IMR-90 (cell line): Measurements from ENCODE around the gene NNAT. TPM values are rescaled to one million over a fixed set of nuclear protein-coding genes. Genes with fewer than 3 reads are reported as not detected.

Experiments
- ATAC-seq: fragments of 200-7000 bp; cut with Tn5 transposase; 2 replicates; pipeline ENCODE4 v1.9.1; 2020; ENCODE audit warnings: low read depth, mild to moderate bottlenecking, moderate library complexity
- BruUV-seq: library from RNA; stranded (reverse); fragments of 400-500 nt; replicated peaks from 2 replicates; lab custom pipeline; 2021; lab: Mats Ljungman, UMichigan
- CTCF ChIA-PET: fragments of 300-600 bp; formaldehyde crosslinking; extraction: SDS; loops from one replicate; lab custom pipeline; 2021; ENCODE audit warnings: antibody characterized with exemption; lab: Yijun Ruan, JAX
- POLR2A ChIA-PET: fragments of 300-600 bp; sonication (Branson Sonifier 250); formaldehyde crosslinking; loops from one replicate; lab custom pipeline; 2022; ENCODE audit warnings: antibody characterized with exemption; ENCODE audit not compliant: unreplicated experiment; lab: Charles Lee
- DNase-seq: peaks from one replicate; pipeline ENCODE4 v3.0.0; 2013
- H2AFZ ChIP-seq: replicated peaks from 2 replicates; pipeline ENCODE3; 2013; ENCODE audit warnings: low read length, mild to moderate bottlenecking; ENCODE audit not compliant: poor library complexity
- H2AK5ac ChIP-seq: 2 replicates; pipeline ENCODE4 v1.6.1; 2013; ENCODE audit warnings: low read depth, low read length, inconsistent platforms
- H2AK9ac ChIP-seq: replicated peaks from 2 replicates; pipeline ENCODE3; 2013; ENCODE audit warnings: mild to moderate bottlenecking, low read depth, low read length, moderate library complexity; ENCODE audit not compliant: poor library complexity
- H2BK120ac ChIP-seq: 2 replicates; pipeline ENCODE4 v1.6.1; 2013; ENCODE audit warnings: low read depth, low read length, inconsistent platforms
- H2BK15ac ChIP-seq: 3 replicates; pipeline ENCODE4 v1.6.1; 2013; ENCODE audit warnings: low read depth, low read length, inconsistent platforms
- H2BK20ac ChIP-seq: 2 replicates; pipeline ENCODE4 v1.6.1; 2013; ENCODE audit warnings: low read depth, mild to moderate bottlenecking, inconsistent platforms, low read length, moderate library complexity
- H2BK5ac ChIP-seq: 2 replicates; pipeline ENCODE4 v1.6.1; 2013; ENCODE audit warnings: mild to moderate bottlenecking, low read depth, low read length, inconsistent platforms; ENCODE audit not compliant: poor library complexity, severe bottlenecking
- H3K14ac ChIP-seq: replicated peaks from 2 replicates; pipeline ENCODE4 v1.6.1; 2013; ENCODE audit warnings: low read depth, low read length, inconsistent platforms
- H3K18ac ChIP-seq: 2 replicates; pipeline ENCODE4 v1.6.1; 2013; ENCODE audit warnings: low read depth, low read length, control low read depth
- H3K23ac ChIP-seq: 2 replicates; pipeline ENCODE4 v1.6.1; 2013; ENCODE audit warnings: low read depth, low read length, inconsistent platforms
- H3K27ac ChIP-seq: 2 replicates; pipeline ENCODE4 v1.5.1; 2013; ENCODE audit warnings: mild to moderate bottlenecking, control low read depth, low read length; ENCODE audit not compliant: insufficient read depth
- H3K27me3 ChIP-seq: 2 replicates; pipeline ENCODE4 v1.6.1; 2013; ENCODE audit warnings: low read length; ENCODE audit not compliant: control insufficient read depth, insufficient read depth
- H3K36me3 ChIP-seq: 2 replicates; pipeline ENCODE4 v1.6.1; 2013; ENCODE audit warnings: low read length, mixed read lengths; ENCODE audit not compliant: control insufficient read depth, insufficient read depth
- H3K4ac ChIP-seq: 2 replicates; pipeline ENCODE4 v1.6.1; 2013; ENCODE audit warnings: low read depth, low read length, inconsistent platforms
- H3K4me1 ChIP-seq: 2 replicates; pipeline ENCODE4 v1.6.1; 2013; ENCODE audit warnings: low read length, mixed read lengths; ENCODE audit not compliant: control insufficient read depth, insufficient read depth
- H3K4me2 ChIP-seq: 2 replicates; pipeline ENCODE4 v1.6.1; 2013; ENCODE audit warnings: low read depth, mild to moderate bottlenecking, control low read depth, low read length, moderate library complexity
- H3K4me3 ChIP-seq: 2 replicates; pipeline ENCODE4 v1.5.1; 2013; ENCODE audit warnings: low read depth, mild to moderate bottlenecking, control low read depth, low read length, moderate library complexity; ENCODE audit not compliant: insufficient read depth
- H3K56ac ChIP-seq: 2 replicates; pipeline ENCODE4 v1.6.1; 2013; ENCODE audit warnings: low read length, inconsistent platforms; ENCODE audit not compliant: insufficient read depth; ENCODE audit errors: extremely low read depth
- H3K79me1 ChIP-seq, 2 experiments: 2 replicates each; pipeline ENCODE4 v1.6.1; 2013; ENCODE audit warnings: low read length in 2 of 2, inconsistent platforms in 1 of 2, low read depth in 1 of 2
- H3K9ac ChIP-seq: 2 replicates; pipeline ENCODE4 v1.6.1; 2013; ENCODE audit warnings: low read depth, low read length, control low read depth
- H3K9me1 ChIP-seq: 2 replicates; pipeline ENCODE4 v1.6.1; 2013; ENCODE audit warnings: low read length, inconsistent platforms; ENCODE audit not compliant: insufficient read depth
- H3K9me3 ChIP-seq: 2 replicates; pipeline ENCODE4 v1.6.1; 2013; ENCODE audit warnings: low read length; ENCODE audit not compliant: control insufficient read depth, insufficient read depth
- H4K20me1 ChIP-seq: 2 replicates; pipeline ENCODE4 v1.6.1; 2013; ENCODE audit warnings: low read length, inconsistent platforms; ENCODE audit not compliant: insufficient read depth
- H4K5ac ChIP-seq: 2 replicates; pipeline ENCODE4 v1.6.1; 2013; ENCODE audit warnings: mild to moderate bottlenecking, low read depth, low read length, control low read depth
- H4K8ac ChIP-seq, 2 experiments: 2 replicates each; pipeline ENCODE4 v1.6.1; 2013; ENCODE audit warnings: low read depth in 2 of 2, low read length in 2 of 2, control low read depth in 1 of 2, inconsistent platforms in 1 of 2
- H4K91ac ChIP-seq: 2 replicates; pipeline ENCODE4 v1.6.1; 2013; ENCODE audit warnings: low read depth, low read length, inconsistent platforms; ENCODE audit not compliant: insufficient read depth
- BHLHE40 ChIP-seq: fragments of 150-350 bp; IDR thresholded peaks from 2 replicates; pipeline ENCODE4 v1.6.1; 2016; ENCODE audit warnings: mild to moderate bottlenecking, low read depth, low read length
- CHD1 ChIP-seq: IDR thresholded peaks from 2 replicates; pipeline ENCODE4 v1.6.1; 2012; ENCODE audit warnings: low read depth, low read length, improper control_type of control experiment
- FOS ChIP-seq: fragments of 150-350 bp; IDR thresholded peaks from 2 replicates; pipeline ENCODE4 v1.6.1; 2016; ENCODE audit warnings: low read depth, low read length
- MAFK ChIP-seq: IDR thresholded peaks from 2 replicates; pipeline ENCODE4 v1.6.1; 2012; ENCODE audit warnings: low read depth, low read length, improper control_type of control experiment
- POLR2A ChIP-seq: IDR thresholded peaks from 2 replicates; pipeline ENCODE4 v1.6.1; 2012; ENCODE audit warnings: mild to moderate bottlenecking, low read depth, low read length
- RAD21 ChIP-seq: IDR thresholded peaks from 2 replicates; pipeline ENCODE4 v1.6.1; 2012; ENCODE audit warnings: low read length, improper control_type of control experiment
- RFX5 ChIP-seq: IDR thresholded peaks from 2 replicates; pipeline ENCODE4 v1.8.0; 2012; ENCODE audit warnings: low read depth, mild to moderate bottlenecking, low read length, moderate library complexity
- SMC3 ChIP-seq: fragments of 150-350 bp; IDR thresholded peaks from 2 replicates; pipeline ENCODE4 v1.6.1; 2016; ENCODE audit warnings: low read depth, mild to moderate bottlenecking, antibody characterized with exemption, low read length, moderate library complexity
- WGBS, 2 experiments: methylation state at CpG; one replicate each; pipeline versions ENCODE4 v1.1.5 to v1.1.7; 2013; ENCODE audit warnings: missing lambda C conversion rate in 2 of 2; ENCODE audit not compliant: insufficient read length in 1 of 2; ENCODE audit errors: extremely low coverage in 2 of 2; 5-methylcytosine and 5-hydroxymethylcytosine counted together
- dilution Hi-C: fragments of 300-500 bp; cut with HindIII; formaldehyde crosslinking; loops from one replicate; pipeline ENCODE4 v1.14.3; 2018; ENCODE audit warnings: low sequenced_read_pairs; ENCODE audit not compliant: unreplicated experiment
- in situ Hi-C: fragments of 300-500 bp; cut with MboI; formaldehyde crosslinking; loops from 3 replicates; pipeline ENCODE4 v1.14.3; 2019; ENCODE audit warnings: low sequenced_read_pairs, inconsistent platforms, mixed read lengths
- intact Hi-C: fragments of 100-400 bp; cut with micrococcal nuclease; formaldehyde crosslinking; loops from 2 replicates; pipeline ENCODE4 v1.10.0; 2022
- polyA plus RNA-seq, 3 experiments: library from polyadenylated mRNA; depleted of rRNA; stranded (reverse); fragments of >200 nt; gene quantifications; 2 replicates each; pipeline ENCODE4 v1.2.3, GENCODE V29; 2012; ENCODE audit warnings: low replicate concordance in 1 of 3
- total RNA-seq: library from RNA; depleted of rRNA; stranded (reverse); fragments of >200 nt; gene quantifications from 2 replicates; pipeline ENCODE4 v1.2.3, GENCODE V29; 2012
- TF ChIP-seq, protein P1 (sequence below): fragments of 150-350 bp; IDR thresholded peaks from 2 replicates; pipeline ENCODE4 v1.6.1; 2016; ENCODE audit warnings: low read depth, mild to moderate bottlenecking, low read length, moderate library complexity, borderline replicate concordance
- TF ChIP-seq, protein P2 (sequence below): fragments of 150-350 bp; IDR thresholded peaks from 2 replicates; pipeline ENCODE4 v1.6.1; 2017; ENCODE audit warnings: mild to moderate bottlenecking, antibody characterized with exemption, low read length, low read depth

NNAT gene
- total and polyA plus RNA-seq, 2 of the 4 experiments (the other 2 are of a cell fraction): 2.0 to 6.5 TPM

DNA sequence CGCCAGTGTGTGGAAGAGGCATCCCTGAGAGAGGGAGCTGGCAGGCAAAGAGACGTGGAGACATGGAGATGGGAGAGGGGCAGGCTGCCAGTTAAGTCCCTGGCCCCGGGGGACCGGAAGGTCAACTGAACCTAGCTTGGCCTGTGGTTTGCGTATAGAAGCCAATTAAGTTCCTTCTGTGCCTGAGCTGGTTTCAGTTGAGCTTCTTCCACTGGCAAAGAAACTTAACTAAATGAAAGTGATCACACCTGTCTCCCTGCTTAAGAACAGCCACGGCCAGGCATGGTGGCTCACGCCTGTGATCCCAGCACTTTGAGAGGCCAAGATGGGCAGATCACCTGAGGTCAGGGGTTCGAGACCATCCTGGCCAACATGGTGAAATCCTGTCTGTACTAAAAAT is 26.7 kb upstream of the NNAT start:
- Histone ChIP-seq H3K56ac (no peak overlapping the region), H3K9me3 (no peaks in the 10 kb centered on the region), H4K5ac (no peak overlapping the region), H3K27me3 (no peaks in the 10 kb centered on the region; the same call in 1 of the 2 replicates), H2AK5ac (no peak overlapping the region), H2AFZ (no peak overlapping the region), H4K91ac (no peak overlapping the region), H2BK120ac (no peak overlapping the region), H3K4ac (no peak overlapping the region), H4K20me1 (0 out of 2 replicates have a peak, but pooled peaks cover 4% of the 10 kb centered on the region), H3K9ac (no peak overlapping the region), H4K8ac (no peak overlapping the region), H2BK5ac (no peak overlapping the region), H3K36me3 (no peaks in the 10 kb centered on the region; the same call in none of the 2 replicates), H2BK20ac (no peak overlapping the region), H3K4me2 (no peak overlapping the region), H2AK9ac (no peak overlapping the region), H3K9me1 (peaks cover 4% of the 10 kb centered on the region; the same call in 1 of the 2 replicates), H3K18ac (no peak overlapping the region), H3K14ac (no peak overlapping the region), H3K4me1 (peaks cover 2% of the 10 kb centered on the region; the same call in 1 of the 2 replicates), H3K23ac (no peak overlapping the region), H3K79me1 (no peaks in the 10 kb centered on the region; a peak in 1 of 4 replicates), H3K4me3 (no peak overlapping the region), H2BK15ac (no peak overlapping the region), H3K27ac (no peak overlapping the region)
- ATAC-seq: no peak
- TF ChIP-seq, protein P1, sequence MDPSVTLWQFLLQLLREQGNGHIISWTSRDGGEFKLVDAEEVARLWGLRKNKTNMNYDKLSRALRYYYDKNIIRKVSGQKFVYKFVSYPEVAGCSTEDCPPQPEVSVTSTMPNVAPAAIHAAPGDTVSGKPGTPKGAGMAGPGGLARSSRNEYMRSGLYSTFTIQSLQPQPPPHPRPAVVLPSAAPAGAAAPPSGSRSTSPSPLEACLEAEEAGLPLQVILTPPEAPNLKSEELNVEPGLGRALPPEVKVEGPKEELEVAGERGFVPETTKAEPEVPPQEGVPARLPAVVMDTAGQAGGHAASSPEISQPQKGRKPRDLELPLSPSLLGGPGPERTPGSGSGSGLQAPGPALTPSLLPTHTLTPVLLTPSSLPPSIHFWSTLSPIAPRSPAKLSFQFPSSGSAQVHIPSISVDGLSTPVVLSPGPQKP: no peak
- TF ChIP-seq, protein P2, sequence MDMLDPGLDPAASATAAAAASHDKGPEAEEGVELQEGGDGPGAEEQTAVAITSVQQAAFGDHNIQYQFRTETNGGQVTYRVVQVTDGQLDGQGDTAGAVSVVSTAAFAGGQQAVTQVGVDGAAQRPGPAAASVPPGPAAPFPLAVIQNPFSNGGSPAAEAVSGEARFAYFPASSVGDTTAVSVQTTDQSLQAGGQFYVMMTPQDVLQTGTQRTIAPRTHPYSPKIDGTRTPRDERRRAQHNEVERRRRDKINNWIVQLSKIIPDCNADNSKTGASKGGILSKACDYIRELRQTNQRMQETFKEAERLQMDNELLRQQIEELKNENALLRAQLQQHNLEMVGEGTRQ: no peak
- TF ChIP-seq RFX5 (no peak), RAD21 (no peak), FOS (no peak), BHLHE40 (no peak), MAFK (no peak), CHD1 (no peak), SMC3 (no peak), POLR2A (no peak)
- no TSS peak for BruUV-seq
- POLR2A ChIA-PET: no interaction called here
- CTCF ChIA-PET: no interaction called here
- intact Hi-C loops (no loop called here), dilution Hi-C loops (no loop called here), in situ Hi-C loops (no loop called here)
- no peak for DNase-seq
- whole genome bisulfite sequencing, 2 experiments: no CpG with 5 or more reads among the region's 8 CpGs
